AML-193 (cell line): ENCODE results near the gene WDHD1.
A peak's percentile ranks its signal among the peaks of the same experiment; 100 is the strongest.
"Not testable (repeated sequence)": the region's sequence is repeated elsewhere in the genome, so short reads cannot be mapped to it uniquely, and the experiment has no call there.

ENCODE experiments used
- DNase-seq, 2 experiments: peaks; one replicate each; lab custom pipeline; 2025; lab: John Stamatoyannopoulos, UW

The WDHD1 gene

DNA sequence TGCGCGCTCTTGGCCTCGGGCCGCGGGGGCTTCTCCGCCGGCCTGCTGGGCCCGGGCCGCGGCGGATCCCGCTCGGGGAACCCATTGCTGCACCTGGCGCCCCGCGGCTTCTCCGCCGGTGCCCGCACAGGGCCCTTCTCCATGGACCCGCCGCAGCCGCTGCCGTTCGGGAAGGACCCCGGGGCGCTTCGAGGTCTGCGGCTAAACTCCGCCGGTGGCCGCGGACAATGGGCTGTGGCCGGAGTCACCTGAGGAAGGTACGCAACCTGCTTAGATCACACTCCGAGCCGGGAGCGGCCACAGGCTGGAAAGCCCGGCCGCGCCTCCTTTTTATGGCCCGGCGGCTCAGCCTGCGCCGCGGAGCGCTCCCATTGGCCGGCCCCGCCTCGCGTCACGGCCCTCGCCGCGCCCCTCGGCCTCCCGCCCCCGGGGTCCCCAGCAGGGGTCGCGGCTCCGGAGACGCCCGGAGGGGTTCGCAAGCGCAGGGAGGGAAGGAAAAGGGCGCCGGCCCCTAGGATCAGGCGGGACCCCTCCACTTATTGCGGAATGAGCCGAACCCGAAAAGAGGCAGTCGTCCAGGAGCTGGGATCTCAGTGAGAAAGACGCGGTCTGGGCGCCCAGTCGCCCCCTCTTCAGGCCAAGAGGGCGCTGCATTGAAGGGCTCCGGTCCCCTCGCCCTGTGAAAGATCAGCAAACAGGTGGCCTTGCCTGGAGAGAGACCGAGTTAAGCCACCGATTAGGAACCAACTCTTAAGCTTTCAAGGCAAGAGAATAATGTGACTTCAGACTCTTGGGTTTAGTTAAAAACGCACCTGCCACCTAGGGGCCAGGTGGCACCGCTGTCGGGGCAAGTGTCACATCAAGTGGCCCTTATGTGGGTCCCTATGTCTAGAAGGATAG, 124.1 kb downstream of the WDHD1 start, which contains the start of gene GCH1:
Gene GCH1 (minus strand): TSS at position 306 of the 900 bp plus-strand sequence. CDS start 163 bp downstream, at position 143.
- DNase-seq = peak; percentile 40 to 52

DNA sequence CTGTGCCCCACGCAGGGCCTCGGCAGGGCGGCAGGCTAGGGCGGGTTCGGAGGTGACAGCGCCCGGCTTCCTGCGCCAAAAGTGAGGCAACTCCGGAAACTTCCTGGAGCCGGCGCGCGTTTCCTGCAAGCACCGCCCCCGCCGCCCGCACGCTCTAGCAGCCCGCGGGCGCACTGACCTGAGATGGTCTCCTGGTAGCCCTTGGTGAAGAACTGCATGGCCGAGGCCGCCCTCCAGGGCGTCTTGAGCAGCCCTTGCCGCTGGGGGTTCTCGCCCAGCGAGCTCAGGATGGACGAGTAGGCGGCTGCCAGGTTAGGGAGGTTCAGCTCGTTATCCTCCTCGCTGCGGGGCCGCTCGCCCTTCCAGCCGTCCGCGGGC, 124.8 kb downstream of the WDHD1 start:
- DNase-seq = peak; percentile 76 to 83

DNA sequence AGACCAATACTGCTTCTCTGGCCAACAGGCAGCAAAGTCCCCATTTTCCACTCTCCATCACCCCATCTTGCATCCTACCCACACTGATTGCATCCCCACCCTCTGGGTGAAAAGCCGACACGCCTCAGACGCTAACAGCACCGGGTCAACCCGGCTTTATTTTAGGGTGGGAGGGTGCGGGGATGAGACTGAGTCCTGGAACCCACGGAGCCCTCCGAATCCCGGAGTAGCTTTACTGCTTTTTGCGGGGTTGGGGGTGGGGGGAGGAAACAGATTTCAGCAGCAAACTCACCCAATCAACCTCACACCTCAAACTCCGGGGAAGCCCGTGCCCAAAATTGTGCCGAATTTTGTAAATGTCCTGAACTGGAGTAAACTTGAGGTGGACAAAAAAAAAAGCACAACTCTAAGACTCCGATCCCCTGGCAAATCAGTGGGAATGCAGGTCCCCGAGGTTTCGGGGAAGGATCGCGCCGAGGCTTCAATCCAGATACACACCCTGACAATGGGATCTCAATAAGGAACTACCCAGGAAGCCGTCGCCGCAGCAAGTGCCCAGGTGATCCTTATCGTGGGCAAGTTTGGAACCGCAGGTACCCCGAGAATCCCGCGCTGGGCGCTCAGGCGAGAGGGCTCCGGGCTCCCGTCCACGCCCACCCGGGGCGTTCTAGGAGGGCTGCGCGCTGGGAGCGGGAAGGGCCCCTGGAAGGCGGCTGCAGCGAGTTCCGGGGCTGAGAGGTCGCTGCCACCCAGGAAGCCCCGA, 125.3 kb downstream of the WDHD1 start:
- no peak for DNase-seq

DNA sequence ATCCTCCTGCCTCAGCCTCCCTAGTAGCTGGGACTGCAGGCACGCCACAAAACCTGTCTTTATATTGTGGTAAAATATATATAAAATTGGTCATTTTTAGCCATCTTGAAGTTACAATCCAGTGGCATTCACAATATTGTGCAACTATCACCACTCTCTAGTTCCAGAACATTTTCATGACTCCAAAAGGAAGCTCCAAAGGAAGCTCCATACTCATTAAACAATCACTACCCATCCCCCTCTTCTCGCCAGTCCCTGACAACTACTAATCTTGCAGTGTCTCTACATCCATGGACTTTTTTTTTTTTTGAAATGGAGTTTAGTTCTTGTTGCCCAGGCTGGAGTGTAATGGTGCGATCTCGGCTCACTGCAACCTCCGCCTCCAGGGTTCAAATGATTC, 127.3 kb downstream of the WDHD1 start:
- DNase-seq = no peak

DNA sequence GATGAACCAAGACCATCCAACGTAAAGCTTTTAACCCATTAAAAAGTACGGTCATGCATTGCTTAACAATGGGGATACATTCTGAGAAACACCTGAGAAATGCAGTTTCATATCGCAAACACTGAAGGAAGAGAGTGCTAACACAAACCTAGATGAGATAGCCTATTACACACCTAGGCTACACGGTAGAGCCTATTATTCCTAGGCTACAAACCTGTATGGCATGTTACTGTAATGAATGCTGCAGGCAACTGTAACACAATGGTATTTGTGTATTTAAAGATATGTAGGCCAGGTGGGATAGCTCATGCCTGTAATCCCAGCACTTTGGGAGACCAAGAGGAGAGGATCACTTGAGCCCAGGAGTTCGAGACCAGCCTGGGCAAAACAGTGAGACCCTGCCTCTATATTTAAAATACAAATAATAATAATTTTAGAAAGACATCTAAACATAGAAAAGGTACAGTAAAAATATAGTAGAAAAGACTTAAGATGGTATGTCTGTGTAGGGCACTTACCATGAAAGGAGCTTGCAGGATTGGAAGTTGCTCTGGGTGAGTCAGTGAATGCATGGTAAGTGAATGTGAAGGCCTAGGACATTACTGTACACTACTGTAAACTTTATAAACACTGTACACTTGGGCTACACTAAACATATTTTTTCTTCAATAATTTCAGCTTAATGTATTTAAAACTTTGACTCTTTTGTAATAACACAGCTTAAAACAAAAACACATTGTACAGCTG, 128.9 kb downstream of the WDHD1 start:
- not testable (repeated sequence) for DNase-seq

DNA sequence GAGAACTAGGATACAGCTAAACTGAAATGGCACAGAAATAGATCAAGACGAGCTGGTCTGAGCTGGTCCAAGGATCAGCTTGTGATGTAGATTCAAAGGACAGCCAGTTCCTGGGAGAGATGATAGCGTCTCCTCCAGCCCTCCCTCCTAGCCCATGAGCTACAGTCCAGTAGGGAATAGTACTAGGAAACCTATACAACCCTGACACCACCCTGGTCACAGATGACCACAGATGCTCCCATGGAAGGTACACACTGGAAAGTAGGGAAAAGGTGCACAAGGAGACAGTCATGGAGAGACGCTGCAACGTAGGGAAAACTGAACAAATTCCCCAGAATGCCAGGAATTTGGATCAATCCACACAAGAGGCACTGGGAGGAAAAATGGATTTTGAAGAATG, 131.2 kb downstream of the WDHD1 start:
- no peak for DNase-seq

DNA sequence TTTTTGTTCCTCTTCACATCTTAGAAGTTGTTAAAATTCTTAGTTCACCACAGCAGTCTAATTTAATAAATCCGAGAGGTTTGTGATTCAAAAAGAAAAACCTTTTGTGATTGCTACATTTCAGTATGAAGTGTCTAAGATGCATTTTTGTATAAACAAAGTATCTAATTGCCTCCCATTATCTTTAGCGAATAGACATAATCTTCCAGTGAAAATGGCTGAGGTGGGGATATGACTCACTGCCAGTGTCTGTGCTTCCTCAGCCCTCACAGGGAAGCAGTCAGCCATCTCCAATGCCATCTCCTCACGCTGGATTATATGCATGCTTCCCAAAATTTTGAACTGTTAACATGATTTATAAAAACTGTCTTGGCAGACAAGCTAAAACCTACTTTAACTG, 131.9 kb downstream of the WDHD1 start:
- no peak for DNase-seq

DNA sequence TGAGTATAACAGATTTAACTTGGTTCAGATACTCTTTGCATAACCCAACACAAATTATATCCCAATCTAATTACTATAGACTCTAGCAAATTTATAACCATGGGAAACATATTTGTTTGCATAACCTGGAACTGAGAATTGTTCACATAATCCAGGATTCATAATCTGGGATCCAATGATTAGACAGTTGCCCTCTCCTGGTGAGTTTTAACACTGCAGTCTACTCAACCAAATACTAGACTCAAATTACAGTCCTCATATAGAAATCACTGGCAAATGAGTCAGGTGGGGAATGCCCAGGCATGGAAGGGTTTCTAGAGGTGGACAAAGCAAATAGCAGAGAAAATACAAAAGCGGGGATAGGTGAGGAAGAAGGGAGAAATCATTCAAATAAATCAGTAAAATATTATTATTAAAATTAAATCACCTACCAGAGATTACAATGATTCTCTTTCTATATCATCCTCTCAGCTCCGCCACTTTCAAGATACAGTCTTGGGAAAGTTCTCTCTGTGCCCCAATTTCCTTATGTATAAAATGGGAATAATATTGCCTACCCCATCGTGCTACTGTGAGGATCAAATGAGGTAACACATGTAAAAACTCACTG, 133.6 kb downstream of the WDHD1 start:
- DNase-seq = peak; percentile 35 to 36

DNA sequence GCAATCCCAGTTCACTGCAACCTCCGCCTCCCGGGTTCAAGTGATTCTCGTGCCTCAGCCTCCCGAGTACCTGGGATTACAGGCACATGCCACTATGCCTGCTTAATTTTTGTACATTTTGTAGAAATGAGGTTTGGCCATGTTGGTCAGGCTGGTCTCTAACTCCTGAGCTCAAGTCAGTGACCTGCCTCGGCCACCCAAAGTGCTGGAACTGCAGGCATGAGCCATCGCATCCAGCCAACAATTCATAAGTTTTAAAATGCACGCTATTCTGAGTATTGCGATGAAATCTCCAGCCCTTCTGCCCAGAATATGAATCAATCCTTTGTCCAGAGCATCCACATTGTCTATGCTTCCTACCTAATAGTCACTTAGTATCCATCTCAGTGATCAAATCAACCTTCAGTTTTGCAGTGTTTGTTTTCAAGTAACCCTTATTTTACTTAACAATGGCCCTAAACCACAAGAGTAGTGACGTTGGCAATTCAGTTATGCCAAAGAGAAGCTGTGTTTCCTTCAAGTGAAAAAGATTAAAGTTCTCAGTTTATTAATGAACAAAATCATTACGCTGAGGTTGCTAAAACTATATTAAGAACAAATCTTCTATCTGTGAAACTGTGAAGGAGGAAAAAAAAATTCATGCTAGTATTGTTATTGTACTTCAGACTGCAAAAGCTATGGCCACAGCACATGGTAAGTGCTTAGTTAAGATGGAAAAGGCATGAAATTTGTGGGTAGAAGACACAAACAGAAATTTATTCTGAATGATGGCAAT, 135.2 kb downstream of the WDHD1 start:
- no peak for DNase-seq

DNA sequence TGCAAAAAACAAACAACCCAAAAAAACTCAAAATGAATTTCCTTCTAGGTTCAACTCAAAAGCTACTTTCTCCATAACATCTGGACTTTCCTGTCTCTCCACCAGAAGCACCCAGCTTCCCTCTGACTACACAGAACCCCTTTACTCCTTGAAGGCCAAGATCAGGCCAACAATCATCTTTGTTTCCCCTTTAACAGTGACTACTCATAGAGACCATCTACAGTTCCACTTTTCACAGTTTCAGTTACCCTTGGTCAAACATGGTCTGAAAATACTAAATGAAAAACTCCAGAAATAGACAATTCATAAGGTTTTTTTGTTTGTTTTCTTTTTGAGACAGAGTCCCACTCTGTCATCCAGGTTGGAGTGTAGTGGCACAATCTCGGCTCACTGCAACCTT, 136.1 kb downstream of the WDHD1 start:
- DNase-seq = no peak

DNA sequence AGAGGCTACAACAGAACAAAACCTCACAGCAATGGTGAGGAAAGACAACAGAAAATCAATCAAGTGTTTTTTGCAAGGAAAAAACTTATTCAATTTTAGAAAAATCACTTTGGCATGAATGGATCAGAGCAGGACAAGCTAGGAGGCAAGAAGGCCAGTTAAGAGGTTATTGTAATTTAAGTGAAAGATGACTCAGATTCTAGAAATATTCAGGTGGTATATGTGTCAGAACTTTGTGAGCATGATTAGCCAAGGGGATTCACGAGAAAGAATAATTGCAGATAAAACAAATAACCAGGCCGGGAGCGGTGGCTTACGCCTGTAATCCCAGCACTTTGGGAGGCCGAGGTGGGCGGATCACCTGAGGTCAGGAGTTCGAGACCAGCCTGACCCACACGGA, 137.0 kb downstream of the WDHD1 start:
- DNase-seq = no peak
